Measurements from ENCODE around the gene DCDC1.

DCDC1 gene

GRCh38 chr11:31351168-31351567, 18.4 kb downstream of the DCDC1 start:
- Histone ChIP-seq H3K9me3 (no peaks in the 10 kb centered on the region), H3K27ac (no peak overlapping the region), H3K27me3 (no peaks in the 10 kb centered on the region), H3K36me3 (no peaks in the 10 kb centered on the region), H3K4me1 (no peaks in the 10 kb centered on the region), H3K4me3 (no peak overlapping the region)
- intact Hi-C loops (cut with DNase I; ENCODE audit: low total_unique reads), result no loop called here
- DNase-seq, result no peak
- no peak for TF ChIP-seq CTCF (IDR thresholded peaks at IDR 0.05)

GRCh38 chr11:31340903-31341572, 28.5 kb downstream of the DCDC1 start:
- no peak for TF ChIP-seq CTCF (IDR thresholded peaks at IDR 0.05)
- no peaks in the 10 kb centered on the region for H3K36me3 ChIP-seq
- no peaks in the 10 kb centered on the region for H3K9me3 ChIP-seq
- H3K27me3 ChIP-seq, result no peaks in the 10 kb centered on the region
- intact Hi-C loops (cut with DNase I; ENCODE audit: low total_unique reads), result no loop called here
- no peaks in the 10 kb centered on the region for H3K4me1 ChIP-seq
- DNase-seq, result no peak
- H3K27ac ChIP-seq, result no peak overlapping the region
- no peak overlapping the region for H3K4me3 ChIP-seq

- no peak for DNase-seq
- no peaks in the 10 kb centered on the region for H3K36me3 ChIP-seq
- no peak overlapping the region for H3K27ac ChIP-seq
- peaks cover 3 to 11% (median 9%) of the 10 kb centered on the region in 3 donors for H3K9me3 ChIP-seq
- H3K4me1 ChIP-seq, result no peaks in the 10 kb centered on the region
- no peak overlapping the region for H3K4me3 ChIP-seq
- intact Hi-C loops (cut with DNase I; ENCODE audit: low total_unique reads), result no loop called here
- no peak for TF ChIP-seq CTCF (IDR thresholded peaks at IDR 0.05)
- no peaks in the 10 kb centered on the region for H3K27me3 ChIP-seq
Observed at GRCh38 chr11:31337806-31338205, 31.7 kb downstream of the DCDC1 start.

GRCh38 chr11:31328697-31329096, 40.8 kb downstream of the DCDC1 start:
- Histone ChIP-seq H3K36me3 (no peaks in the 10 kb centered on the region), H3K9me3 (no peaks in the 10 kb centered on the region), H3K27ac (no peak overlapping the region), H3K4me3 (no peak overlapping the region), H3K27me3 (no peaks in the 10 kb centered on the region), H3K4me1 (no peaks in the 10 kb centered on the region)
- intact Hi-C loops (cut with DNase I; ENCODE audit: low total_unique reads), result no loop called here
- TF ChIP-seq CTCF (IDR thresholded peaks at IDR 0.05), result no peak
- DNase-seq, result no peak

- H3K27me3 ChIP-seq, result no peaks in the 10 kb centered on the region
- H3K36me3 ChIP-seq, result no peaks in the 10 kb centered on the region
- intact Hi-C loops (cut with DNase I; ENCODE audit: low total_unique reads), result no loop called here
- no peak overlapping the region for H3K27ac ChIP-seq
- no peak for DNase-seq
- H3K4me3 ChIP-seq, result no peak overlapping the region
- no peak for TF ChIP-seq CTCF (IDR thresholded peaks at IDR 0.05)
- H3K9me3 ChIP-seq, result no peaks in the 10 kb centered on the region
- no peaks in the 10 kb centered on the region for H3K4me1 ChIP-seq
Observed at GRCh38 chr11:31327417-31327816, 42.1 kb downstream of the DCDC1 start.

Measured in tibial artery (tissue), 4 donors.